CD4-positive, alpha-beta T cell treated with Interleukin-6 at 100 ng/mL for 8 hours (primary cell): Measurements from ENCODE around the gene GLIS1.

Experiments used
- DNase-seq: peaks from one replicate; pipeline ENCODE4 v3.0.0-alpha.2; 2020; ENCODE audit warnings: mixed read lengths, low spot score

Gene GLIS1

GRCh38 chr1:53508991-53509666 is 229.8 kb downstream of the GLIS1 start:
- no peak for DNase-seq

GRCh38 chr1:53508056-53508990 is 230.6 kb downstream of the GLIS1 start:
- DNase-seq = no peak

- DNase-seq = no peak
Observed at GRCh38 chr1:53507116-53507820, 231.7 kb downstream of the GLIS1 start.

GRCh38 chr1:53506355-53507050 is 232.5 kb downstream of the GLIS1 start:
- DNase-seq = no peak

- DNase-seq = no peak
Observed at GRCh38 chr1:53505891-53506290, 233.1 kb downstream of the GLIS1 start.

GRCh38 chr1:53505401-53505800 is 233.6 kb downstream of the GLIS1 start:
- DNase-seq = no peak

- no peak for DNase-seq
Observed at GRCh38 chr1:53504901-53505300, 234.1 kb downstream of the GLIS1 start.

GRCh38 chr1:53503433-53504217 is 235.3 kb downstream of the GLIS1 start:
- DNase-seq = no peak

- DNase-seq = no peak
Observed at GRCh38 chr1:53502641-53503432, 236.1 kb downstream of the GLIS1 start.

- DNase-seq = no peak
Observed at GRCh38 chr1:53501065-53502005, 237.6 kb downstream of the GLIS1 start.

GRCh38 chr1:53500204-53501064 is 238.5 kb downstream of the GLIS1 start:
- DNase-seq = no peak

- DNase-seq = no peak
Observed at GRCh38 chr1:53499257-53500203, 239.4 kb downstream of the GLIS1 start.

- DNase-seq = no peak
Observed at GRCh38 chr1:53498555-53499131, 240.3 kb downstream of the GLIS1 start.

- no peak for DNase-seq
Observed at GRCh38 chr1:53495633-53496345, 243.2 kb downstream of the GLIS1 start.

- DNase-seq = no peak
Observed at GRCh38 chr1:53490351-53490750, 248.6 kb downstream of the GLIS1 start.

GRCh38 chr1:53486395-53487026 is 252.5 kb downstream of the GLIS1 start:
- DNase-seq = no peak
